Camera-type eye (tissue), 1 donor: ENCODE measurements around the gene ZRSR2. TPM values are rescaled to one million over a fixed set of nuclear protein-coding genes. Genes with fewer than 3 reads are reported as not detected.

ENCODE experiments used
- total RNA-seq: library from RNA; depleted of rRNA; stranded (reverse); fragments of >200 nt; gene quantifications from one replicate; pipeline ENCODE4 v1.2.3, GENCODE V29; 2014

ZRSR2 gene
- 12.0 TPM for total RNA-seq

GRCh38 chrX:15789979-15790768 is at the start of gene ZRSR2:
Gene ZRSR2 (plus strand): TSS chrX:15790484. CDS start chrX:15790496, 12 bp downstream.

DNA sequence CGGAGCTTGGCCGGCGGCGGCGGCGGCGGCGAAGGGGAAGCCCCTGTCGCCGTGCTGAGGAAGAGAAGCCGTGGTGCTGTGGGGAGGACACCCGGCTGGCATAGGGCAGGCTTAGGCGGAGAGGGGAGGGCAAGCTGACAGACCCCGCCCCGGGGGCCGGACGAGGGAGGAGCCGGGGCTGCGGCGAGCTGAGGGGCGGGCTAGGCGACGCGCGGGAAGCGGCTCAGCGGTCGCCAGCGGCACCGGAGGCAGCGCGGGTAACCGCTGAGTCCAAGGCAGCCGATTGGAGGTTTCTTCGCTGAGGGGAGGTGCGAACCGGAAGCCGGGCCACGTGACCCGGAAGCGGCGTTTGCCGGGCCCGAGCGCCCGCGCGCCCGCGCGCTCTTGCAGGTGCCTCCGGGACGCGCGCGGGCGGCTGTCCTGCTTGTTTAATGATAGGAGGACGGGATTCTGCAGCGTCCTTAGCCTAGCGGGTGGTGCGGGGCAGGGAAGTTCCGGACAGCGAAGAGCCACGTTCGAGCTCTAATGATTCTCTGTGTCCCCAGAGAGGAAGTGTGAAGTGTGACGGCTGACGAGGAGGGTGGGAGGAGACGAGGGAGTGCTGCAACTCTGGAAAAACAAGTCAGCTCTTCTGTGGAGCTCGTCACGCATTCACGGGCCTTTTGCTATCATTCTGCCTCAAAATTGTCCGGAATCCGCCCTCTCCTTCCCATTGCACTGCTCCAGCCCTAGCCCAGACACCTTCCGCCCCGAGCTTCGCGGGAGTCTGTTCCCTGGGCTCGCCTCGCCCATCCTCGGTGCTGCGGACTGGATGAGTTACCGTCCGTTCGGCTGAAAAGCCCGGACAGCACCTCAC is 64.7 kb downstream of the ZRSR2 start, which contains the start of gene AP1S2:
AP1S2 (minus strand) TSS at position 102 of the 856 bp plus-strand sequence. CDS start 2,289 bp downstream, outside the sequence.

Other genes starting within 250 kb of the ZRSR2 start
- 1.7 TPM for gene ACE2, start 189.5 kb upstream of the ZRSR2 start, total RNA-seq
- gene CLTRN, start 125.7 kb upstream of the ZRSR2 start, total RNA-seq, result 2.4 TPM
- gene CA5B, start 52.2 kb upstream of the ZRSR2 start, total RNA-seq, result 24.4 TPM
- 128 TPM for gene AP1S2, start 64.3 kb downstream of the ZRSR2 start, total RNA-seq